ENCODE data around the gene GLIS2.

Gene GLIS2

GRCh38 chr16:4272114-4272956, 43.5 kb upstream of the GLIS2 start:
- peaks cover 30% of the 10 kb centered on the region for H3K36me3 ChIP-seq
- peak overlapping the region; percentile 90 for H3K4me3 ChIP-seq (ENCODE audit: low read depth, low read length)
- no peak for TF ChIP-seq CTCF (IDR thresholded peaks at IDR 0.05; ENCODE audit: low read depth, low read length)
- H3K9me3 ChIP-seq (ENCODE audit: severe bottlenecking) = no peaks in the 10 kb centered on the region
- H3K27me3 ChIP-seq (ENCODE audit: insufficient read depth, low read depth, severe bottlenecking) = no peaks in the 10 kb centered on the region
- peak overlapping the region; percentile 95 for H3K27ac ChIP-seq
- DNase-seq = no peak

GRCh38 chr16:4273858-4274311, 42.0 kb upstream of the GLIS2 start:
- peak; percentile 67 for DNase-seq
- 0 out of 2 replicates have a peak, but pooled peaks have one; percentile 19 for TF ChIP-seq CTCF (IDR thresholded peaks at IDR 0.05; ENCODE audit: low read depth, low read length)
- H3K4me3 ChIP-seq (ENCODE audit: low read depth, low read length) = peak overlapping the region; percentile 90
- no peaks in the 10 kb centered on the region for H3K27me3 ChIP-seq (ENCODE audit: insufficient read depth, low read depth, severe bottlenecking)
- peak overlapping the region; percentile 95 for H3K27ac ChIP-seq
- peaks cover 18% of the 10 kb centered on the region for H3K36me3 ChIP-seq
- H3K9me3 ChIP-seq (ENCODE audit: severe bottlenecking) = no peaks in the 10 kb centered on the region

GRCh38 chr16:4275861-4276260, 40.0 kb upstream of the GLIS2 start:
- Histone ChIP-seq H3K4me3 (ENCODE audit: low read depth, low read length) (no peak overlapping the region), H3K36me3 (peaks cover 6% of the 10 kb centered on the region; the same call in 1 of the 2 replicates), H3K27ac (no peak overlapping the region), H3K9me3 (ENCODE audit: severe bottlenecking) (peaks cover 3% of the 10 kb centered on the region), H3K27me3 (ENCODE audit: insufficient read depth, low read depth, severe bottlenecking) (no peaks in the 10 kb centered on the region)
- TF ChIP-seq CTCF (IDR thresholded peaks at IDR 0.05; ENCODE audit: low read depth, low read length) = no peak
- no peak for DNase-seq

GRCh38 chr16:4277987-4278513, 37.8 kb upstream of the GLIS2 start:
- H3K27ac ChIP-seq = no peak overlapping the region
- no peaks in the 10 kb centered on the region for H3K27me3 ChIP-seq (ENCODE audit: insufficient read depth, low read depth, severe bottlenecking)
- H3K9me3 ChIP-seq (ENCODE audit: severe bottlenecking) = peaks cover 6% of the 10 kb centered on the region
- TF ChIP-seq CTCF (IDR thresholded peaks at IDR 0.05; ENCODE audit: low read depth, low read length) = no peak
- no peak for DNase-seq
- no peak overlapping the region for H3K4me3 ChIP-seq (ENCODE audit: low read depth, low read length)
- H3K36me3 ChIP-seq = no peaks in the 10 kb centered on the region

GRCh38 chr16:4280625-4281024, 35.2 kb upstream of the GLIS2 start:
- Histone ChIP-seq H3K36me3 (no peaks in the 10 kb centered on the region), H3K27ac (no peak overlapping the region), H3K9me3 (ENCODE audit: severe bottlenecking) (peaks cover 6% of the 10 kb centered on the region), H3K4me3 (ENCODE audit: low read depth, low read length) (no peak overlapping the region), H3K27me3 (ENCODE audit: insufficient read depth, low read depth, severe bottlenecking) (no peaks in the 10 kb centered on the region)
- TF ChIP-seq CTCF (IDR thresholded peaks at IDR 0.05; ENCODE audit: low read depth, low read length) = no peak
- DNase-seq = no peak

All from WERI-Rb-1 (cell line).